ENCODE data around the gene MYBPC2.
"Not testable (repeated sequence)": the region's sequence is repeated elsewhere in the genome, so short reads cannot be mapped to it uniquely, and the experiment has no call there.

- not testable (repeated sequence) for TF ChIP-seq POLR2AphosphoS5, POLR2A (IDR thresholded peaks at IDR 0.05)
- TF ChIP-seq, protein P1, sequence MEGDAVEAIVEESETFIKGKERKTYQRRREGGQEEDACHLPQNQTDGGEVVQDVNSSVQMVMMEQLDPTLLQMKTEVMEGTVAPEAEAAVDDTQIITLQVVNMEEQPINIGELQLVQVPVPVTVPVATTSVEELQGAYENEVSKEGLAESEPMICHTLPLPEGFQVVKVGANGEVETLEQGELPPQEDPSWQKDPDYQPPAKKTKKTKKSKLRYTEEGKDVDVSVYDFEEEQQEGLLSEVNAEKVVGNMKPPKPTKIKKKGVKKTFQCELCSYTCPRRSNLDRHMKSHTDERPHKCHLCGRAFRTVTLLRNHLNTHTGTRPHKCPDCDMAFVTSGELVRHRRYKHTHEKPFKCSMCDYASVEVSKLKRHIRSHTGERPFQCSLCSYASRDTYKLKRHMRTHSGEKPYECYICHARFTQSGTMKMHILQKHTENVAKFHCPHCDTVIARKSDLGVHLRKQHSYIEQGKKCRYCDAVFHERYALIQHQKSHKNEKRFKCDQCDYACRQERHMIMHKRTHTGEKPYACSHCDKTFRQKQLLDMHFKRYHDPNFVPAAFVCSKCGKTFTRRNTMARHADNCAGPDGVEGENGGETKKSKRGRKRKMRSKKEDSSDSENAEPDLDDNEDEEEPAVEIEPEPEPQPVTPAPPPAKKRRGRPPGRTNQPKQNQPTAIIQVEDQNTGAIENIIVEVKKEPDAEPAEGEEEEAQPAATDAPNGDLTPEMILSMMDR (IDR thresholded peaks at IDR 0.05): not testable (repeated sequence)
These were observed 40.6 kb downstream of the MYBPC2 start for GRCh38 chr19:50473336-50473735.

Measured in suprapubic skin (tissue), 4 donors.